ENCODE data around the gene EYA2. TPM values are rescaled to one million over a fixed set of nuclear protein-coding genes. Genes with fewer than 3 reads are reported as not detected.

The EYA2 gene
- total RNA-seq, 4 donors from 2014 or later: 8.9 to 18.0 (median 9.5) TPM

GRCh38 chr20:47027456-47027855, 132.8 kb downstream of the EYA2 start:
- ATAC-seq (ENCODE audit: low FRiP score) (no peak), DNase-seq (ENCODE audit: low spot score) (no peak)
- no peak for TF ChIP-seq CTCF (IDR thresholded peaks at IDR 0.05)

GRCh38 chr20:47028487-47028886, 133.8 kb downstream of the EYA2 start:
- DNase-seq (ENCODE audit: low spot score) (no peak), ATAC-seq (ENCODE audit: low FRiP score) (no peak)
- TF ChIP-seq CTCF (IDR thresholded peaks at IDR 0.05): no peak

GRCh38 chr20:47029845-47030244, 135.2 kb downstream of the EYA2 start:
- DNase-seq (ENCODE audit: low spot score): no peak
- ATAC-seq (ENCODE audit: low FRiP score): no peak
- TF ChIP-seq CTCF (IDR thresholded peaks at IDR 0.05): no peak

GRCh38 chr20:47030271-47030810, 135.7 kb downstream of the EYA2 start:
- DNase-seq (ENCODE audit: low spot score) (no peak), ATAC-seq (ENCODE audit: low FRiP score) (no peak)
- no peak for TF ChIP-seq CTCF (IDR thresholded peaks at IDR 0.05)

- ATAC-seq (ENCODE audit: low FRiP score): no peak
- no peak for DNase-seq (ENCODE audit: low spot score)
- no peak for TF ChIP-seq CTCF (IDR thresholded peaks at IDR 0.05)
Measured at GRCh38 chr20:47031004-47031403, 136.4 kb downstream of the EYA2 start.

GRCh38 chr20:47031821-47032220, 137.2 kb downstream of the EYA2 start:
- ATAC-seq (ENCODE audit: low FRiP score) (no peak), DNase-seq (ENCODE audit: low spot score) (no peak)
- no peak for TF ChIP-seq CTCF (IDR thresholded peaks at IDR 0.05)

GRCh38 chr20:47032933-47033578, 138.4 kb downstream of the EYA2 start:
- no peak for ATAC-seq (ENCODE audit: low FRiP score)
- TF ChIP-seq CTCF (IDR thresholded peaks at IDR 0.05): no peak
- no peak for DNase-seq (ENCODE audit: low spot score)
